K562 (cell line): ENCODE results near the gene FOXD2. TPM values are rescaled to one million over a fixed set of nuclear protein-coding genes. Genes with fewer than 3 reads are reported as not detected.

Experiments
- ATAC-seq: fragments of 200-7000 bp; cut with Tn5 transposase; 3 replicates; pipeline ENCODE4 v1.9.1; 2020; ENCODE audit warnings: moderate library complexity
- BruUV-seq: library from RNA; stranded (reverse); fragments of 400-500 nt; replicated peaks from 2 replicates; lab custom pipeline; 2021; lab: Mats Ljungman, UMichigan
- CTCF ChIA-PET: fragments of 300-600 bp; formaldehyde crosslinking; extraction: SDS; loops from one replicate; lab custom pipeline; 2021; ENCODE audit warnings: low intra/inter-chr PET ratio; lab: Yijun Ruan, JAX
- POLR2A ChIA-PET: fragments of 300-600, 350-650 bp; sonication (Branson Sonifier 250); formaldehyde crosslinking; extraction: SDS; loops from one replicate; lab custom pipeline; 2021; ENCODE audit warnings: antibody characterized with exemption, inconsistent platforms; lab: Yijun Ruan, JAX
- DNase-seq, 4 experiments: peaks; one replicate each; pipeline versions ENCODE4 v3.0.0 to v3.0.0-alpha.2; 2011 to 2018; ENCODE audit warnings: low spot score in 3 of 4, mixed read lengths in 3 of 4; ENCODE audit errors: extremely low read depth in 1 of 4
- FAIRE-seq: peaks from 2 replicates; lab custom pipeline; 2011; peaks lifted over from hg19 to GRCh38; lab: Jason Lieb, UNC
- H2AFZ ChIP-seq: 2 replicates; pipeline ENCODE4 v1.6.0; 2011; ENCODE audit warnings: low read depth, low read length, control low read depth, inconsistent platforms
- H3K27ac ChIP-seq: fragments of 200-600 bp; 3 replicates; pipeline ENCODE4 v1.8.0; 2011; ENCODE audit warnings: low read depth, mild to moderate bottlenecking, control low read depth, inconsistent platforms, low read length, moderate library complexity, mixed read lengths; ENCODE audit errors: extremely low read depth
- H3K27me3 ChIP-seq, 2 experiments: fragments of 300-600 bp in 1 of 2; 2 replicates in 1 of 2; 3 replicates in 1 of 2; pipeline versions ENCODE4 v1.6.0 to v1.8.0; 2011; ENCODE audit warnings: inconsistent platforms in 2 of 2, low read length in 2 of 2, mild to moderate bottlenecking in 1 of 2, mixed read lengths in 1 of 2, moderate library complexity in 1 of 2; ENCODE audit not compliant: control insufficient read depth in 2 of 2, insufficient read depth in 2 of 2
- H3K36me3 ChIP-seq: fragments of 300-600 bp; 3 replicates; pipeline ENCODE4 v1.8.0; 2011; ENCODE audit warnings: mild to moderate bottlenecking, low read length, inconsistent platforms; ENCODE audit not compliant: control insufficient read depth, insufficient read depth
- H3K4me1 ChIP-seq, 2 experiments: fragments of 200-600 bp in 1 of 2; replicated peaks in 1 of 2; 2 replicates in 1 of 2; 3 replicates in 1 of 2; pipeline versions ENCODE4 v1.5.1 to v1.8.0; 2011; ENCODE audit warnings: inconsistent platforms in 2 of 2, low read length in 2 of 2, mild to moderate bottlenecking in 1 of 2, mixed read lengths in 1 of 2, moderate library complexity in 1 of 2; ENCODE audit not compliant: control insufficient read depth in 2 of 2, insufficient read depth in 2 of 2
- H3K4me2 ChIP-seq: 2 replicates; pipeline ENCODE4 v1.6.1; 2011; ENCODE audit warnings: low read length, control low read depth, inconsistent platforms, mixed read lengths; ENCODE audit not compliant: insufficient read depth
- H3K4me3 ChIP-seq: fragments of 200-600 bp; sonication (generic), shearing (Covaris generic); 2 replicates; pipeline ENCODE4 v1.5.1; 2016; ENCODE audit warnings: control low read depth, inconsistent platforms
- H3K79me2 ChIP-seq: fragments of 200-600 bp; 3 replicates; pipeline ENCODE4 v1.8.0; 2011; ENCODE audit warnings: low read length, inconsistent platforms; ENCODE audit not compliant: control insufficient read depth, insufficient read depth
- H3K9ac ChIP-seq, 2 experiments: 2 replicates each; pipeline versions ENCODE4 v1.6.0 to v1.6.1; 2011; ENCODE audit warnings: low read depth in 2 of 2, low read length in 2 of 2, control low read depth in 1 of 2, inconsistent platforms in 1 of 2, mild to moderate bottlenecking in 1 of 2, mixed read lengths in 1 of 2; ENCODE audit not compliant: insufficient read depth in 1 of 2
- H3K9me1 ChIP-seq: one replicate; pipeline ENCODE4 v1.6.0; 2011; ENCODE audit warnings: inconsistent platforms, mild to moderate bottlenecking, low read length, moderate library complexity; ENCODE audit not compliant: control insufficient read depth, insufficient read depth
- H3K9me3 ChIP-seq: replicated peaks from 2 replicates; pipeline ENCODE4 v1.5.1; 2011; ENCODE audit warnings: low read depth, low read length, inconsistent platforms; ENCODE audit not compliant: control insufficient read depth, insufficient read depth
- H4K20me1 ChIP-seq: replicated peaks from 2 replicates; pipeline ENCODE4 v1.6.1; 2011; ENCODE audit warnings: low read length, inconsistent platforms, mixed read lengths; ENCODE audit not compliant: control insufficient read depth, insufficient read depth
- ADNP ChIP-seq: fragments of 200-800 bp; sonication (Bioruptor generic); IDR thresholded peaks from 2 replicates; pipeline ENCODE4 v1.6.1; 2016; ENCODE audit warnings: missing genetic modification characterization, missing compliant biosample characterization
- CGGBP1 ChIP-seq: fragments of 250-450 bp; sonication (Bioruptor Pico); IDR thresholded peaks from 2 replicates; pipeline ENCODE4 v1.9.0; 2021; ENCODE audit warnings: mild to moderate bottlenecking
- ELF4 ChIP-seq: fragments of 450-650 bp; formaldehyde crosslinking; IDR thresholded peaks from 2 replicates; pipeline ENCODE4 v1.4.0; 2022; ENCODE audit warnings: missing genetic modification characterization
- ETV5 ChIP-seq: sonication (generic); formaldehyde crosslinking; IDR thresholded peaks from 2 replicates; pipeline ENCODE4 v1.4.0; 2020; ENCODE audit warnings: low read depth, mild to moderate bottlenecking, missing genetic modification reagents
- HMG20A ChIP-seq: fragments of 450-650 bp; formaldehyde crosslinking; conservative IDR thresholded peaks from 2 replicates; pipeline ENCODE4 v1.4.0; 2020; ENCODE audit warnings: mild to moderate bottlenecking, mixed read lengths
- KLF1 ChIP-seq: fragments of 450-650 bp; IDR thresholded peaks from 2 replicates; pipeline ENCODE4 v1.6.1; 2016; ENCODE audit warnings: missing genetic modification characterization, missing compliant biosample characterization
- LEF1 ChIP-seq: fragments of 450-650 bp; IDR thresholded peaks from 2 replicates; pipeline ENCODE4 v1.6.1; 2016; ENCODE audit warnings: mild to moderate bottlenecking
- NONO ChIP-seq, 2 experiments: fragments of 200-400 bp in 1 of 2; fragments of 450-650 bp in 1 of 2; formaldehyde crosslinking in 1 of 2; IDR thresholded peaks; 2 replicates each; pipeline ENCODE4 v1.6.1; 2017; ENCODE audit warnings: low read depth in 2 of 2, mild to moderate bottlenecking in 2 of 2, moderate library complexity in 2 of 2, low read length in 1 of 2
- POLR3A ChIP-seq: IDR thresholded peaks from 2 replicates; pipeline ENCODE4 v1.6.1; 2011; ENCODE audit warnings: borderline replicate concordance, mild to moderate bottlenecking, moderate library complexity; ENCODE audit not compliant: insufficient read length, insufficient read depth; ENCODE audit errors: extremely low read depth
- SRSF9 ChIP-seq: fragments of 200-400 bp; formaldehyde crosslinking; IDR thresholded peaks from 2 replicates; pipeline ENCODE4 v1.6.1; 2017; ENCODE audit warnings: low read depth, low read length, borderline replicate concordance
- TAF1 ChIP-seq: IDR thresholded peaks from 2 replicates; pipeline ENCODE4 v1.6.1; 2011; ENCODE audit warnings: mild to moderate bottlenecking, low read length, moderate library complexity; ENCODE audit not compliant: insufficient read depth, control insufficient read depth, severe bottlenecking; ENCODE audit errors: extremely low read depth
- ZMIZ1 ChIP-seq, 2 experiments: fragments of 150-350 bp in 1 of 2; IDR thresholded peaks; 2 replicates each; pipeline ENCODE4 v1.6.1; 2012 to 2016; ENCODE audit warnings: low read depth in 2 of 2, low read length in 2 of 2, mild to moderate bottlenecking in 1 of 2, moderate library complexity in 1 of 2
- ZNF121 ChIP-seq: sonication (generic); formaldehyde crosslinking; conservative IDR thresholded peaks from 2 replicates; pipeline ENCODE4 v1.8.0; 2022; ENCODE audit warnings: missing genetic modification reagents
- ZNF311 ChIP-seq: fragments of 250-450 bp; sonication (Bioruptor Pico); IDR thresholded peaks from 2 replicates; pipeline ENCODE4 v1.4.0; 2020; ENCODE audit warnings: mild to moderate bottlenecking, moderate library complexity
- ZNF347 ChIP-seq: fragments of 450-650 bp; formaldehyde crosslinking; IDR thresholded peaks from 2 replicates; pipeline ENCODE4 v1.4.0; 2020; ENCODE audit warnings: low read depth, mild to moderate bottlenecking, moderate library complexity
- ZNF408 ChIP-seq: fragments of 250-450 bp; sonication (Bioruptor Pico); IDR thresholded peaks from 2 replicates; pipeline ENCODE4 v1.4.0; 2020; ENCODE audit warnings: low read depth, mild to moderate bottlenecking, moderate library complexity
- WGBS: fragments of 100-300 bp; shearing (Covaris generic); methylation state at CpG from one replicate; pipeline ENCODE4 v1.1.6; 2016; ENCODE audit warnings: low coverage, mixed read lengths; ENCODE audit not compliant: insufficient coverage; ENCODE audit errors: missing lambda C conversion rate; 5-methylcytosine and 5-hydroxymethylcytosine counted together
- in situ Hi-C: fragments of 300-500 bp; cut with MboI; formaldehyde crosslinking; loops from 4 replicates; pipeline ENCODE4 v1.15.0; 2018; ENCODE audit warnings: inconsistent platforms, mixed read lengths
- intact Hi-C: fragments of 100-400 bp; cut with micrococcal nuclease; formaldehyde crosslinking; loops from 2 replicates; pipeline ENCODE4 v1.14.2; 2022
- polyA plus RNA-seq, 8 experiments: library from polyadenylated mRNA; depleted of rRNA in 4 of 8; stranded (reverse) in 5 of 8; unstranded in 3 of 8; fragments of >200 nt; fragmentation: Nextera tagmentation in 2 of 8; fragmentation: Illumina TruSeq in 1 of 8; extraction: Ambion mirVana in 2 of 8; extraction: Trizol in 1 of 8; gene quantifications; 2 replicates each; pipeline versions ENCODE4 v1.2.1 to v1.2.3, GENCODE V29; 2011 to 2014; ENCODE audit warnings: inconsistent platforms in 1 of 8, missing spikeins in 1 of 8
- total RNA-seq, 7 experiments: library from RNA; depleted of rRNA in 6 of 7; stranded (reverse); fragments of >200 nt in 6 of 7; fragmentation: Illumina TruSeq in 2 of 7; extraction: Trizol in 2 of 7; gene quantifications; 2 replicates each; pipeline versions ENCODE4 v1.2.1 to v1.2.3, GENCODE V29; 2011 to 2021; ENCODE audit warnings: low replicate concordance in 1 of 7

The FOXD2 gene
- total and polyA plus RNA-seq, 9 of the 15 experiments (the other 6 are each of a cell fraction or from before 2014, with no cell fraction given) = 0.06 to 1.2 (median 0.22) TPM

- no peak for TF ChIP-seq ZMIZ1 (IDR thresholded peaks at IDR 0.05; ENCODE audit: low read depth in 2 of 2, low read length in 2 of 2)
- no peak for TF ChIP-seq ETV5 (CRISPR knock-in tag)
- no peak for TF ChIP-seq NONO (IDR thresholded peaks at IDR 0.05; ENCODE audit: low read depth in 2 of 2, low read length in 1 of 2)
- no peak for TF ChIP-seq ZNF121 (CRISPR knock-in tag)
These were observed 3.7 kb downstream of the FOXD2 start (continued) for GRCh38 chr1:47441450-47442106.

GRCh38 chr1:47442202-47442601 lies 4.4 kb downstream of the FOXD2 start:
- H3K9ac ChIP-seq = no peak overlapping the region
- no peaks in the 10 kb centered on the region for H3K9me3 ChIP-seq
- CTCF ChIA-PET = no interaction called here
- in situ Hi-C loops = no loop called here
- peaks cover 2% of the 10 kb centered on the region; the same call in 1 of the 2 replicates for H4K20me1 ChIP-seq
- H2AFZ ChIP-seq = no peak overlapping the region
- DNase-seq (no peak), ATAC-seq (no peak), FAIRE-seq (no peak)
- H3K79me2 ChIP-seq = no peaks in the 10 kb centered on the region
- H3K27ac ChIP-seq = no peak overlapping the region
- WGBS = 42% methylated on average over 4 of the region's 4 CpGs
- H3K27me3 ChIP-seq = peaks cover 62 to 68% of the 10 kb centered on the region in 2 experiments; a peak in 4 of 5 replicates
- H3K4me1 ChIP-seq = peaks cover 0 to 33% of the 10 kb centered on the region in 2 experiments; a peak in 2 of 5 replicates
- no peak overlapping the region for H3K4me2 ChIP-seq
- intact Hi-C loops = no loop called here
- no peaks in the 10 kb centered on the region for H3K9me1 ChIP-seq
- BruUV-seq = no TSS peak
- no peak overlapping the region for H3K4me3 ChIP-seq
- no peaks in the 10 kb centered on the region for H3K36me3 ChIP-seq
- POLR2A ChIA-PET = interaction anchor here (1.1 kb wide), 1 partner anchor 11 kb away, joined by 4 read pairs; no protein-coding TSS in a partner anchor
- TF ChIP-seq ZNF311 (CRISPR knock-in tag) (no peak), TAF1 (no peak), ELF4 (CRISPR knock-in tag) (no peak), CGGBP1 (CRISPR knock-in tag) (no peak), ZNF347 (CRISPR knock-in tag) (no peak), ZNF408 (CRISPR knock-in tag) (no peak), ADNP (no peak), LEF1 (no peak), HMG20A (no peak), KLF1 (no peak), SRSF9 (no peak), POLR3A (no peak)
